ENCODE results near the gene OTOA.

GRCh38 chr16:21727344-21727743 lies 63.6 kb downstream of the OTOA start:
- TF ChIP-seq, protein P1, sequence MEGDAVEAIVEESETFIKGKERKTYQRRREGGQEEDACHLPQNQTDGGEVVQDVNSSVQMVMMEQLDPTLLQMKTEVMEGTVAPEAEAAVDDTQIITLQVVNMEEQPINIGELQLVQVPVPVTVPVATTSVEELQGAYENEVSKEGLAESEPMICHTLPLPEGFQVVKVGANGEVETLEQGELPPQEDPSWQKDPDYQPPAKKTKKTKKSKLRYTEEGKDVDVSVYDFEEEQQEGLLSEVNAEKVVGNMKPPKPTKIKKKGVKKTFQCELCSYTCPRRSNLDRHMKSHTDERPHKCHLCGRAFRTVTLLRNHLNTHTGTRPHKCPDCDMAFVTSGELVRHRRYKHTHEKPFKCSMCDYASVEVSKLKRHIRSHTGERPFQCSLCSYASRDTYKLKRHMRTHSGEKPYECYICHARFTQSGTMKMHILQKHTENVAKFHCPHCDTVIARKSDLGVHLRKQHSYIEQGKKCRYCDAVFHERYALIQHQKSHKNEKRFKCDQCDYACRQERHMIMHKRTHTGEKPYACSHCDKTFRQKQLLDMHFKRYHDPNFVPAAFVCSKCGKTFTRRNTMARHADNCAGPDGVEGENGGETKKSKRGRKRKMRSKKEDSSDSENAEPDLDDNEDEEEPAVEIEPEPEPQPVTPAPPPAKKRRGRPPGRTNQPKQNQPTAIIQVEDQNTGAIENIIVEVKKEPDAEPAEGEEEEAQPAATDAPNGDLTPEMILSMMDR (IDR thresholded peaks at IDR 0.05; ENCODE audit: extremely low read depth in 1 of 2, insufficient read depth in 1 of 2, low read depth in 1 of 2, low read length in 2 of 2), result no peak
- no peak for TF ChIP-seq POLR2A (IDR thresholded peaks at IDR 0.05; ENCODE audit: low read depth, low read length)

All from endothelial cell of umbilical vein (primary cell).